GM12872 (cell line): ENCODE results near the gene DHX34.

Experiments
- TF ChIP-seq, protein P1 (sequence below): IDR thresholded peaks from 3 replicates; pipeline ENCODE4 v1.5.1; 2011; ENCODE audit warnings: low read depth, mild to moderate bottlenecking, low read length, moderate library complexity; ENCODE audit not compliant: insufficient read depth

Gene DHX34

DNA sequence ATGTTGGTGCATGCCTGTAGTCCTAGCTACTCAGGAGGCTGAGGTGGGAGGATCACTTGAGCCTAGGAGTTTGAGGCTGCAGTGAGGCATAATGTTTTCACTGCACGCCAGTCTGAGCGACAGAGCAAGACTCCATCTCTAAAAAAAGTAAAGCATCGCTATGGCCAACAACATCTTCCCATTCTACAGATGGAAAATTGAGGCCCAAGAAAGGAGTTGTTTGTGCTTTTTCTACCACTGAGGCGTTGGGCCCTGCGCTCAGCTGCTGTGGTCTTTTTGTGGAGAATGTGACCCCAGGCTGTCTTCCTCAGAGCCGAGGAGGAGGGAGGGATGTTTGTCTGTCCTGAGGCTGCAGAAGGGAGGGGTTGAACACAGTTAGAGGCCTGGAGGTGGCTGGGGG is 17.6 kb upstream of the DHX34 start:
- TF ChIP-seq, protein P1, sequence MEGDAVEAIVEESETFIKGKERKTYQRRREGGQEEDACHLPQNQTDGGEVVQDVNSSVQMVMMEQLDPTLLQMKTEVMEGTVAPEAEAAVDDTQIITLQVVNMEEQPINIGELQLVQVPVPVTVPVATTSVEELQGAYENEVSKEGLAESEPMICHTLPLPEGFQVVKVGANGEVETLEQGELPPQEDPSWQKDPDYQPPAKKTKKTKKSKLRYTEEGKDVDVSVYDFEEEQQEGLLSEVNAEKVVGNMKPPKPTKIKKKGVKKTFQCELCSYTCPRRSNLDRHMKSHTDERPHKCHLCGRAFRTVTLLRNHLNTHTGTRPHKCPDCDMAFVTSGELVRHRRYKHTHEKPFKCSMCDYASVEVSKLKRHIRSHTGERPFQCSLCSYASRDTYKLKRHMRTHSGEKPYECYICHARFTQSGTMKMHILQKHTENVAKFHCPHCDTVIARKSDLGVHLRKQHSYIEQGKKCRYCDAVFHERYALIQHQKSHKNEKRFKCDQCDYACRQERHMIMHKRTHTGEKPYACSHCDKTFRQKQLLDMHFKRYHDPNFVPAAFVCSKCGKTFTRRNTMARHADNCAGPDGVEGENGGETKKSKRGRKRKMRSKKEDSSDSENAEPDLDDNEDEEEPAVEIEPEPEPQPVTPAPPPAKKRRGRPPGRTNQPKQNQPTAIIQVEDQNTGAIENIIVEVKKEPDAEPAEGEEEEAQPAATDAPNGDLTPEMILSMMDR: no peak

DNA sequence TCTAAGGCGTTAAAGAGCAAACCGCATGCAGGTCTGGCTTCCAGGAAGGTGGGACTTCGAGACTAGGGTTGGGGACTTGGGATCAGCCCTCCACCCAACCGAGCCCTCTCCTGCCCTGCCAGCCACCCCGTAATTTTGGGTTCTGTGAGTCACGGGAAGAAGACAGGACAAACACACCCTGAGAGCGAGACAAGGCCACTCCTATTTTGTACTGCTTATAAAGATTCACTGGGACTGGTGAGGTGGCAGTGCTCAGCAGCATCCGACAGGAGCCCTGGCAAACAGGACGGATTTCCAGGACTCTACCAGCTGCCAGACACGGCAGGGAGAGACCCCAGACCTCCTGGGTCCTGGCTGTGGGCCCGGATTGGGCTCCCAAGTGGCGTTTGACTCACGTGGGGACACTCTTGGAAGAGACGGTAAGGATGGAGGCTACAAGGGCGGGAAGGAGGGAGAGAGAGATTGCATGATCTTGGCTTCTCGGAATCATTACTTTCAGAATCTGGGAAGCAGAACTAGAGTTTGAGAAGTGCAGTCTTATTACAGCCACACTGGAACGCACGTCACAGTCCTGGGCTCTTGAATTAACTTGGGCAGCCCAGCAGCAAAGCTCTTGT is 17.1 kb upstream of the DHX34 start, which contains the start of gene C5AR2:
TSS of gene C5AR2 (plus strand) at position 245 of the 617 bp plus-strand sequence. CDS start 8,625 bp downstream, outside the sequence.
- TF ChIP-seq, protein P1: no peak

DNA sequence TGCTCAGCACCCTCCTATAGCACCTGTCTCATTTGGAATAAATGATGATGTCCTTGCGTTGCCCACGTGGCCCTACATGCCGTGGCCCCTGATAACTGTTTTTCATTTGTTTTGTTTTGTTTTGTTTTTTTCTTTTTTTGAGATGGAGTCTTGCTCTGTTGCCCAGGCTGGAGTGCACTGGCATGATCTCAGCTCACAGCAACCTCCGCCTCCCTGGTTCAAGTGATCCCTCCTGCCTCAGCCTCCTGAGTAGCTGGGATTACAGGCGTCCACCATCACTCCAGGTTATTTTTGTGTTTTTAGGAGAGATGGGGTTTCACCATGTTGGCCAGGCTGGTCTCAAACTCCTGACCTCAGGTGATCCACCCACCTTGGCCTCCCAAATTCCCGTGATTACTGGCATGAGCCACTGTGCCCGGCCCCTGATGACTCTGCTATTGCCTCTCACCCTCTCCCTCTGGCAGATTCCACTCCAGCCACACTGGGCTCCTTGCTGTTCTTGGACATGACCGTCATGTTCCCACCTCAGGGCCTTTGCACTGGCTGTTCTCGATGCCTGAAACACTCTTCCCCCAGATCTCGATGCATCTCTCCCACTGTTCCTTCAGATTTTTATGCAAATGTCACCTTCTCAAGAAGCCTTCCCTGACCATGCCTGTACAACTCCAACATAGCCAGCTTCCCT is 9.8 kb upstream of the DHX34 start:
- TF ChIP-seq, protein P1: no peak

DNA sequence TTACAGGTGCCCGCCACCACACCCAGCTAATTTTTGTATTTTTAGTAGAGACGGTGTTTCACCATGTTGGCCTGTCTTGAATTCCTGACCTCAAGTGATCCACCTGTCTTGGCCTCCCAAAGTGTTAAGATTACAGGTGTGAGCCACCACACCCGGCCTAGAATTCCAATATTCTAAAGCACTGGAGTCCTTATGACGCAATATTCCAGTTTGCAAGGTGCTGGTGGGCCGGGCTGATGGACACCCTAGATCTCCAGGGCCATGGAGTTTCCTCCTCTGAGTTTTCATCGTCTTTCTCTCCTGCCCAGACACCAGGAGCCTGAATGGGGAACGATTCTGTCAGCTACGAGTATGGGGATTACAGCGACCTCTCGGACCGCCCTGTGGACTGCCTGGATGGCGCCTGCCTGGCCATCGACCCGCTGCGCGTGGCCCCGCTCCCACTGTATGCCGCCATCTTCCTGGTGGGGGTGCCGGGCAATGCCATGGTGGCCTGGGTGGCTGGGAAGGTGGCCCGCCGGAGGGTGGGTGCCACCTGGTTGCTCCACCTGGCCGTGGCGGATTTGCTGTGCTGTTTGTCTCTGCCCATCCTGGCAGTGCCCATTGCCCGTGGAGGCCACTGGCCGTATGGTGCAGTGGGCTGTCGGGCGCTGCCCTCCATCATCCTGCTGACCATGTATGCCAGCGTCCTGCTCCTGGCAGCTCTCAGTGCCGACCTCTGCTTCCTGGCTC is 8.5 kb upstream of the DHX34 start:
- TF ChIP-seq, protein P1: no peak

DNA sequence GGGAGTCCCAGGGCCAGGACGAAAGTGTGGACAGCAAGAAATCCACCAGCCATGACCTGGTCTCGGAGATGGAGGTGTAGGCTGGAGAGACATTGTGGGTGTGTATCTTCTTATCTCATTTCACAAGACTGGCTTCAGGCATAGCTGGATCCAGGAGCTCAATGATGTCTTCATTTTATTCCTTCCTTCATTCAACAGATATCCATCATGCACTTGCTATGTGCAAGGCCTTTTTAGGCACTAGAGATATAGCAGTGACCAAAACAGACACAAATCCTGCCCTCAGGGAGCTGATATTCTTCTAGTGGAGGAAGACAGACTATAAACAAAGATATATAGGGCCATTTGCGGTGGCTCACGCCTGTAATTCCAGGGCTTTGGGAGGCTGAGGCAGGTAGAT is 7.4 kb upstream of the DHX34 start:
- TF ChIP-seq, protein P1: no peak

DNA sequence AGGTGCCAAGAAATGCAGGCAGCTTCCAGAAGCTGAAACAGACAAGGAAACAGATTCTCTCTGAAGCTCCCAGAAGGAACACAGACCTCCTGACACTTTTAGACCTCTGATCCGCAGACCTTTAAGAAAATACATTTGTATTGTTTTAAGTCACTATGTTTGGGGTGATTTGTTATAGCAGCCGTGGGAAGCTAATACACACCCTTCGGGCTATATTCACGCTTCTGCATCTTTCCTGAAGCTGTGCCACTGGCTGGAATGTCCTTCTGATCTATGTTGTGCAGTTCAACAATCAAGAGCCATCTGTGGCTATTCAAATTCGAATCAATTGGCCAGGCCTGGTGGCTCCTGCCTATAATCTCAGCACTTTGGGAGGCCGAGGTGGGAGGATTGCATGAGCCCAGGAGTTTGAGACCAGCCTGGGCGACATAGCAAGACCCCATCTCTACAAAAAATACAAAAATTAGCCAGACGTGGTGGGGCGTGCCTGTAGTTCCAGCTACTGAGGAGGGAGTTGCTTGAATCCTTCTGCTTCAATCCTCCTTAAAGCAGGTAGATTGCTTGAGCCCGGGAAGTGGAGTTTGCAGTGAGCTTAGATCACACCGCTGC is 5.8 kb upstream of the DHX34 start:
- TF ChIP-seq, protein P1: no peak

DNA sequence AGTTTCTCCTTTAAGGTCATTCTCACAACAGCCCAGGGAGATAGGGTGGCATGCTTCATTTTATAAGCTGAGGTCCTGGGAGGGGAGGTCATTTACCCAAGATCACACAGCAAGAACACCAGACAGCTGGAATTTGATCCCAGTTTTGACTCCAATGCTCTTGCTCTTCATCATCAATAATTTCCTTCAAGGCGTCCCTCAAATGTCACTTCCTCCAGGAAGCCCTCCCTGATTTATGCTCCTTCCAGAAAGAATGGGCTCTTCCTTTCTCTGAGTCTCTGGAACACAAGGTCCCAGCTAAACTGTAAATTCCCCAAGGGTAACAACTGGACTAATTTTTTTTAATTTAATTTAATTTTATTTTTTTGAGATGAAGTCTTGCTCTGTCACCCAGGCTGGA is 4.7 kb upstream of the DHX34 start:
- TF ChIP-seq, protein P1: no peak
